ENCODE data around the gene DIRAS1. TPM values are rescaled to one million over a fixed set of nuclear protein-coding genes. Genes with fewer than 3 reads are reported as not detected.
A peak's percentile ranks its signal among the peaks of the same experiment; 100 is the strongest.

DIRAS1 gene
- total and polyA plus RNA-seq, 4 donors: 0.13 to 3.5 (median 1.7) TPM; not detected in 1

DNA sequence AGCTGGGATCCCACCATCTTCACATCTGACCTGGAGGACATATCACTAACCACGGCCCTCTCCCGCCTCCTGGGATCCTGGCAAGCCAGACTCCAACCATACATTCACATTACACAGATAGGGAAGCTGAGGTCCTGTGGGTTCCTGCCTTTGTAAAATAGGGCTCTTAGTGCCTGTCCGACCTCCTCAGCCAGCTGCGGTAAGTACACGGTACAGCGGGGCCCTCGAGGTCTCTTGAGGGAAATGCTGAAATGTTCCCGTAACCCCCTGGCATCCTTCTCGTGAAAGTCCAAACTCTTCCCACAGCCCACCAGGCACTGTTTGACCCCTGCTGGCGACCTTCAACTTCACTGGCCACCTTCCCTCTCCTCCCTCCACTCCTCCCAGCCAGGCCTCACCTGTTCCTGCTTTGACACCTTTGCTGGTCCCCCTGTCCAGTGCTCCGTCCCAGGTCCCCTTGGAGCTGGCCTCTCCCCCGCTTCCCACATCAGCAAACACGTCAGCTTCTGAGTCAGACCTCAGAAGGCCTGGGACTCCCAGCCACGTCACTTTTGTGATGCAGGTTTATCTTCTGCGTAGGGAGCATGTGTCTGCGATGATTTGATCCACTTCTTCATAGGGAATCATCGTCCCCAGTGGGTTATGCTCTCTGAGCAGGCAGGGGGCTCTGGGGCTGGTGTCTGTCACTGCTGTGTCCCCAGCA lies 9.8 kb downstream of the DIRAS1 start:
- ATAC-seq (ENCODE audit: low FRiP score): no peak
- H3K4me3 ChIP-seq (ENCODE audit: low read length in 2 of 2): no peak overlapping the region
- 57 to 58% methylated on average over 17 of the region's 17 CpGs for WGBS, 2 donors
- intact Hi-C loops (cut with DNase I): no loop called here
- no peak overlapping the region for H3K27ac ChIP-seq (ENCODE audit: low read depth in 1 of 2, low read length in 2 of 2)
- peaks cover 0 to 4% of the 10 kb centered on the region in 2 donors for H3K27me3 ChIP-seq (ENCODE audit: control insufficient read depth in 1 of 2, insufficient read depth in 2 of 2, low read length in 1 of 2)
- H3K9me3 ChIP-seq (ENCODE audit: control insufficient read depth, low read length): peaks cover 5% of the 10 kb centered on the region
- H3K4me1 ChIP-seq (ENCODE audit: control insufficient read depth in 1 of 2, insufficient read depth in 2 of 2, low read length in 2 of 2): no peaks in the 10 kb centered on the region
- no peak for DNase-seq
- H3K36me3 ChIP-seq (ENCODE audit: control insufficient read depth in 1 of 2, insufficient read depth in 2 of 2, low read length in 1 of 2): no peaks in the 10 kb centered on the region

DNA sequence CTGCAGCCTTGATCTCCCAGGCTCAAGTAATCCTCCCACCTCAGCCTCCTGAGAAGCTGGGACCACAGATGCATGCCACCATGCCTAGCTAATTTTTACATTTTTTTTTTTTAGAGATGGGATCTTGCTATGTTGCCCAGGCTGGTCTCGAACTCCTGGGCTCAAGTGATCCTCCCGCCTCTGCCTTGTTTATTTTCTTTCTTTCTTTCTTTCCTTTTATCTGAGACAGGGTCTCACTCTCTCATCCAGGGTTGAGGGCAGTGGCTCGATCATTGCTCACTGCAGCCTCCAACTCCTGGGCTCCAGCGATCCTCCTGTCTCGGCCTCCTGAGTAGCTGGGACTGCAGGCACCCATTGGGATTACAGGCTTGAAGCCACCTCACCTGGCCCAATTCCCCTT lies 14.9 kb downstream of the DIRAS1 start:
- no peaks in the 10 kb centered on the region for H3K4me1 ChIP-seq (ENCODE audit: control insufficient read depth in 1 of 2, insufficient read depth in 2 of 2, low read length in 2 of 2)
- no peak overlapping the region for H3K27ac ChIP-seq (ENCODE audit: low read depth in 1 of 2, low read length in 2 of 2)
- no peak for DNase-seq
- intact Hi-C loops (cut with DNase I): no loop called here
- H3K27me3 ChIP-seq (ENCODE audit: control insufficient read depth in 1 of 2, insufficient read depth in 2 of 2, low read length in 1 of 2): no peaks in the 10 kb centered on the region
- WGBS, 2 donors: 91 to 96% methylated on average over 5 of the region's 5 CpGs
- no peak overlapping the region for H3K4me3 ChIP-seq (ENCODE audit: low read length in 2 of 2)
- no peaks in the 10 kb centered on the region for H3K9me3 ChIP-seq (ENCODE audit: control insufficient read depth, low read length)
- no peaks in the 10 kb centered on the region for H3K36me3 ChIP-seq (ENCODE audit: control insufficient read depth in 1 of 2, insufficient read depth in 2 of 2, low read length in 1 of 2)
- no peak for ATAC-seq (ENCODE audit: low FRiP score)

DNA sequence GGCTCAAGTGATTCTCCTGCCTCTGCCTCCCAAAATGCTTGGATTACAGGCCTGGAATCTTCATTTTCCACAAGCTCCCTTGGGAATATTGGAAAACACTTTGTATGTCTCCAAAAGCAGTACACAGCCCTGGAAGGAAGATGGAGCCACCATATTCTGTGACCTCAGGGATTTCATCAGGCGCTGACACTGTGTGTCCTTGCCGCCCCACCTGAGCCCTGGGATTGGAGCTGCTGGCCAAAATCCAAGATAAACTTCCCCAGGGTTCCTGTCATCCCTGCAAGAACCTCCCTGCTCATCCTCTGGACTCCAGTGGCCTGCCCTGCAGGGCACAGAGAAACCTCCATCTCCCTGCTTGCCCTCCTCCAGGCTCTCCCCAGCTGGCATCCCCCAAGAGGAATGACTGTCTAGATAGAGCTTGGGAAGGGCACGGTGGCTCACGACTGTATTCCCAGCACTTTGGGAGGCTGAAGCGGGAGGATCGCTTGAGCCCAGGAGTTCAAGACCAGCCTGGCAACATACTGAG lies 17.4 kb downstream of the DIRAS1 start:
- DNase-seq (no peak), ATAC-seq (ENCODE audit: low FRiP score) (no peak)
- Histone ChIP-seq H3K4me3 (ENCODE audit: low read length in 2 of 2) (no peak overlapping the region), H3K27me3 (ENCODE audit: control insufficient read depth in 1 of 2, insufficient read depth in 2 of 2, low read length in 1 of 2) (no peaks in the 10 kb centered on the region), H3K27ac (ENCODE audit: low read depth in 1 of 2, low read length in 2 of 2) (no peak overlapping the region), H3K36me3 (ENCODE audit: control insufficient read depth in 1 of 2, insufficient read depth in 2 of 2, low read length in 1 of 2) (no peaks in the 10 kb centered on the region), H3K4me1 (ENCODE audit: control insufficient read depth in 1 of 2, insufficient read depth in 2 of 2, low read length in 2 of 2) (no peaks in the 10 kb centered on the region), H3K9me3 (ENCODE audit: control insufficient read depth, low read length) (no peaks in the 10 kb centered on the region)
- 70 to 75% methylated on average over 6 of the region's 6 CpGs for WGBS, 2 donors
- intact Hi-C loops (cut with DNase I): loop anchor here in 1 of 2 donors (5.0 kb wide), 1 partner anchor 34 kb away; no protein-coding TSS in a partner anchor

DNA sequence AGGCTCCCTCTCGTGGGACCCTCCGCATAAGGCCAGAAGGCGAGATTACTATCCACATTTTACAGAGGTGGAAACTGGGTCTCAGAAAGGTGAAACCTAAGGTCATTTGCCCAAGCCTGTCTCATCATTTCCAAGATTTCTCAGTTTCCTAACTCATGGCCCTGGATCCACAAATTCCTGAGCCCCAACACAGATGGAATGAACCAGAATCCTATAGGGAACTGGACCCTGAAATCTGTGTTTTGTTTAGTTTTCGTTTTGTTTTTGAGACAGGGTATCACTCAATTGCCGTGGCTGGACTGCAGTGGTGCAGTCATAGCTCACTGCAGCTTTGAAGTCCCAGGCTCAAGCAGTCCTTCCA lies 18.1 kb downstream of the DIRAS1 start:
- no peak for DNase-seq
- Histone ChIP-seq H3K9me3 (ENCODE audit: control insufficient read depth, low read length) (no peaks in the 10 kb centered on the region), H3K4me3 (ENCODE audit: low read length in 2 of 2) (peak overlapping the region in 1 of 2 donors; percentile 14), H3K4me1 (ENCODE audit: control insufficient read depth in 1 of 2, insufficient read depth in 2 of 2, low read length in 2 of 2) (no peaks in the 10 kb centered on the region), H3K27ac (ENCODE audit: low read depth in 1 of 2, low read length in 2 of 2) (no peak overlapping the region), H3K36me3 (ENCODE audit: control insufficient read depth in 1 of 2, insufficient read depth in 2 of 2, low read length in 1 of 2) (no peaks in the 10 kb centered on the region), H3K27me3 (ENCODE audit: control insufficient read depth in 1 of 2, insufficient read depth in 2 of 2, low read length in 1 of 2) (no peaks in the 10 kb centered on the region)
- ATAC-seq (ENCODE audit: low FRiP score): no peak
- intact Hi-C loops (cut with DNase I): loop anchor here in 1 of 2 donors (5.0 kb wide), 1 partner anchor 34 kb away; no protein-coding TSS in a partner anchor
- WGBS, 2 donors: 70 to 76% methylated on average over 5 of the region's 5 CpGs

DNA sequence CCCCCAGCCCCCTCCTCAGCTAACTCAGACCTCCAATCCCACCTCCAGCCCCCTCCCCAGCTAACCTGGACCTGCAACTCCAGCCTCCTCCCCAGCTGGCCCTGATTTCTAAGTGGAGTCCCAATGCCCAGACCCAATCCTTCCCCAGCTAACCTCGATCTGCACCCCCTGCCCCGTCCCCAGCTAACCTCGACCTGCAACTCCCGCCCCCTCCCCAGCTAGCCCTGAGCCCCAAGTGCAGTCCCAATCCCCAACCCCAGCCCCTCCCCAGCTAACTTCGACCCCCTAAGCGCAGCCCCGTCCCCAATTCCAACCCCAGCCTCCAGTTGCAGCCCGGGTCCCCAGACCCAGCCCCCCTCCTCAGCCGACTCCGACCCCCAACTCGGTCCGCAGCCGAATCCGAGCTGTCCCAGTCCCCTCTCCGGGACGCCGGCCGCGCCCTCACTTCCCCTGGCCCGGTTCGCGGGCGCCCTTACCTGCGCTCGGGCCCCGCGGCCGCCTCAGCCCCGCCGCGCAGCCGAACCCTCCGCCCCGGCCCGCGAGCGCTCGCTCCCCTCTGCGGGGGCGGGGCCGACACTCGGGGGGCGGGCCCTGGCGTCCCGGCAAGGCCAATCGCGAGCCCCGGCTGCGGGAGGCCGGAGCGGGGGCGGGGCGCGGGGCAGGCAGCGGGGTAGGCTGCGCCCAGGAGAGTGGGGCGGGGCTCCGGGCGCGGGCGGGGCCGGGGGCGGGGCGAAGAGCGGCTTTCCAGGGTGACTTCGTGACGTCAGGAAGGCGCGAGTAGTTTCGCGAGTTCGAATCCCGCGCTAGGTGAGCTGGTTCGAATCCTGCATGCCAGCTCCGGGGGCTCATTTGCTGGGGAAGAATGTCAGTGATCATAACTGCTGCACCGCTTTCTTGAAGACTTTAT lies 18.7 kb downstream of the DIRAS1 start, which contains the start of gene GNG7:
GNG7 (minus strand) TSS at position 525 of the 907 bp plus-strand sequence. CDS start 182,006 bp downstream, outside the sequence.
- Histone ChIP-seq H3K27ac (ENCODE audit: low read depth in 1 of 2, low read length in 2 of 2) (no peak within 1 kb of the TSS), H3K9me3 (ENCODE audit: control insufficient read depth, low read length) (no peaks in the 10 kb centered on the region), H3K4me3 (ENCODE audit: low read length in 2 of 2) (peak within 1 kb of the TSS; percentile 11 to 14), H3K36me3 (ENCODE audit: control insufficient read depth in 1 of 2, insufficient read depth in 2 of 2, low read length in 1 of 2) (no peaks in the 10 kb centered on the region), H3K4me1 (ENCODE audit: control insufficient read depth in 1 of 2, insufficient read depth in 2 of 2, low read length in 2 of 2) (no peaks in the 10 kb centered on the region), H3K27me3 (ENCODE audit: control insufficient read depth in 1 of 2, insufficient read depth in 2 of 2, low read length in 1 of 2) (no peaks in the 10 kb centered on the region)
- intact Hi-C loops (cut with DNase I): loop anchor here in 1 of 2 donors (5.0 kb wide), 1 partner anchor 35 kb away; no protein-coding TSS in a partner anchor
- ATAC-seq (ENCODE audit: low FRiP score): peak; percentile 97
- 2 to 3% methylated on average over 39 to 77 of the region's 77 CpGs for WGBS, 2 donors
- peak; percentile 96 to 97 for DNase-seq

DNA sequence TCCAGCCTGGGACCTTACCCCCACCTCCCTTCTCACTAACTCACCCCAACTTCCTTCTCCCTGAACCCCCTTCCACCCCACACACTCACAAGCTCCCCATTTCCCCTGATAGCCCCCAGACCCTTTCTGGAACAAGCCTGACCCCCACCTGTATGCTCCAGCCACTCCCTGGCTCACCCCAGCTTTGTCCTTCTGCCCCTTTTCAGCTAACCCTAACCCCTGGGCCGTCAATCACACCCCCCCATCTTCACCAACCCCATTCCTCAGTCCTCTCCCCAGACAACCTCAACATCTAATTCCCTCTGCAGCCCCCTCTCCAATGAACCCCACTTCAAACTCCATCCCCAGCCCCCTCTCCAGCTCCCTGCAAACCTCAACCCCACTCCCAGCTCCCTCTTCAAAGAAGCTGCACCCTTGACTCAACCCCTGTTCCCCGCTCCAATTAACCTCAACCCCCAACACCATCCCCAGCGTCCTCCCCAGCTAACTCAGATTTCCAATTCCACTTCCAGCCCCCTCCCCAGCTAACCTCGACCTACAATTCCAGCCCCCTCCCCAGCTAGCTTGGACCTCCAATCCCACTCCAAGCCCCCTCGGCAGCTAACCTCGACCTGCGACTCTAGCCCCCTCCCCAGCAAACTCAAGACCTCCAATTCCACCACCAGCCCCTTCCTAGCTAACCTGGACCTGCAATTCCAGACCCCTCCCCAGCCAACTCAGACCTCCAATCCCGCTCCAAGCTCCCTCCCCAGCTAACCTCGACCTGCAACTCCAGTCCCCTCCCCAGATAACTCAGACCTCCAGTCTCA lies 19.6 kb downstream of the DIRAS1 start:
- H3K27ac ChIP-seq (ENCODE audit: low read depth in 1 of 2, low read length in 2 of 2): no peak overlapping the region
- 2 to 3% methylated on average over 9 of the region's 9 CpGs for WGBS, 2 donors

DNA sequence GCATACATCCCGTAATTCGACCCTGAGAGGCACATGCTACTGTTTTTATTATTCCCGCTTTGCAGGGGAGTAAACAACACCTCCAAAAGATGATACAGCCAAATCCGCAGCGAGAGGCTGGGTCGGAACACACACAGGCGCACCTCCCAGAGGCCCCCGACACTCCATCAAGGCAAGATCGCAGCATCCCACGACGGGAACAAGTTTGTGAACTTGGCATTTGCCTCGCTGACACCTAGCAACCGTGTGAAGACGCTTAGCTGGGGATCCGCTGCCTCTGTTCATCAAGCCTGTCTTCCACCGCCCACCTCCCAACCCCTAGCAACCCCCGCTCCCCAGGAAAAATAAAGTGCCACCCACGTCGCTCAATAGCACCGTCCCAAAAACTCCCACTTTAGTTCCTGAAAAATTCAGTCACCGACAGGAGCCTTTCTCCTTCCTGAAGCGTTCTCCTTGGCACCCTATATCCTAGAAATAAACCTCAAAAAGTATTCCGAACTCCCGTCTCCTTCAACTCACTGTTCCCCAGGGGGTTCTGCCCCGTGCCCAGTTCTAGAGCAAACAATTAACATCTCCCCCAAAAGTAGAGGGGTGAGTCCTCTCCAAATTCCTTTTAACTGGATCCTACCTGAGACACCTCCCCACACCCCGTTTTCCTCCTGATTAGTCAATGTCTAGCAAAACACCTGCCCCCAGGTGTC lies 20.4 kb downstream of the DIRAS1 start:
- Histone ChIP-seq H3K4me1 (ENCODE audit: control insufficient read depth in 1 of 2, insufficient read depth in 2 of 2, low read length in 2 of 2) (no peaks in the 10 kb centered on the region), H3K9me3 (ENCODE audit: control insufficient read depth, low read length) (no peaks in the 10 kb centered on the region), H3K36me3 (ENCODE audit: control insufficient read depth in 1 of 2, insufficient read depth in 2 of 2, low read length in 1 of 2) (no peaks in the 10 kb centered on the region), H3K27ac (ENCODE audit: low read depth in 1 of 2, low read length in 2 of 2) (no peak overlapping the region), H3K4me3 (ENCODE audit: low read length in 2 of 2) (no peak overlapping the region), H3K27me3 (ENCODE audit: control insufficient read depth in 1 of 2, insufficient read depth in 2 of 2, low read length in 1 of 2) (no peaks in the 10 kb centered on the region)
- 15 to 18% methylated on average over 26 of the region's 26 CpGs for WGBS, 2 donors
- intact Hi-C loops (cut with DNase I): loop anchor here in 1 of 2 donors (5.0 kb wide), 1 partner anchor 36 kb away; no protein-coding TSS in a partner anchor
- ATAC-seq (ENCODE audit: low FRiP score) (no peak), DNase-seq (no peak)

More for the DNA sequence above, 19.6 kb downstream of the DIRAS1 start:
- Histone ChIP-seq H3K9me3 (ENCODE audit: control insufficient read depth, low read length) (no peaks in the 10 kb centered on the region), H3K4me3 (ENCODE audit: low read length in 2 of 2) (no peak overlapping the region), H3K4me1 (ENCODE audit: control insufficient read depth in 1 of 2, insufficient read depth in 2 of 2, low read length in 2 of 2) (no peaks in the 10 kb centered on the region), H3K36me3 (ENCODE audit: control insufficient read depth in 1 of 2, insufficient read depth in 2 of 2, low read length in 1 of 2) (no peaks in the 10 kb centered on the region), H3K27me3 (ENCODE audit: control insufficient read depth in 1 of 2, insufficient read depth in 2 of 2, low read length in 1 of 2) (no peaks in the 10 kb centered on the region)
- no peak for DNase-seq
- intact Hi-C loops (cut with DNase I): loop anchor here in 1 of 2 donors (5.0 kb wide), 1 partner anchor 36 kb away; no protein-coding TSS in a partner anchor
- no peak for ATAC-seq (ENCODE audit: low FRiP score)
